OCI-LY7 (cell line): Measurements from ENCODE around the gene STAP2. TPM values are rescaled to one million over a fixed set of nuclear protein-coding genes. Genes with fewer than 3 reads are reported as not detected.

Experiments
- BruUV-seq: library from RNA; stranded (reverse); fragments of 400-500 nt; replicated peaks from 2 replicates; lab custom pipeline; 2021; lab: Mats Ljungman, UMichigan
- CTCF ChIA-PET: fragments of 300-600 bp; sonication (Branson Sonifier 250); formaldehyde crosslinking; loops from one replicate; lab custom pipeline; 2022; ENCODE audit warnings: antibody characterized with exemption; ENCODE audit not compliant: unreplicated experiment; lab: Charles Lee
- POLR2A ChIA-PET: fragments of 300-600 bp; sonication (Branson Sonifier 250); formaldehyde crosslinking; loops from one replicate; lab custom pipeline; 2022; ENCODE audit warnings: antibody characterized with exemption; lab: Charles Lee
- DNase-seq: peaks from one replicate; pipeline ENCODE4 v3.0.0-alpha.2; 2015; ENCODE audit warnings: low spot score
- H2AFZ ChIP-seq: fragments of 200-600 bp; sonication (generic), shearing (Covaris generic); 2 replicates; pipeline ENCODE4 v1.6.1; 2014; ENCODE audit warnings: mild to moderate bottlenecking, antibody characterized with exemption, low read length, moderate library complexity
- H3K27ac ChIP-seq: fragments of 200-600 bp; sonication (generic); 2 replicates; pipeline ENCODE4 v1.5.1; 2014; ENCODE audit warnings: mixed run types, low read depth, mild to moderate bottlenecking, moderate library complexity, low read length, inconsistent platforms; ENCODE audit not compliant: poor library complexity, severe bottlenecking
- H3K36me3 ChIP-seq: fragments of 200-600 bp; sonication (generic); 2 replicates; pipeline ENCODE4 v1.6.1; 2014; ENCODE audit warnings: mild to moderate bottlenecking, antibody characterized with exemption, low read length, moderate library complexity, mixed read lengths; ENCODE audit not compliant: insufficient read depth
- H3K4me1 ChIP-seq: fragments of 200-600 bp; sonication (generic); 2 replicates; pipeline ENCODE4 v1.5.1; 2014; ENCODE audit warnings: mild to moderate bottlenecking, low read length; ENCODE audit not compliant: insufficient read depth, poor library complexity, severe bottlenecking
- H3K4me2 ChIP-seq: fragments of 200-600 bp; sonication (generic); 2 replicates; pipeline ENCODE4 v1.6.1; 2014; ENCODE audit warnings: mild to moderate bottlenecking, low read length
- H3K4me3 ChIP-seq: fragments of 200-600 bp; sonication (generic); 2 replicates; pipeline ENCODE4 v1.5.1; 2014; ENCODE audit warnings: mild to moderate bottlenecking, low read depth, low read length; ENCODE audit not compliant: poor library complexity, severe bottlenecking
- H3K79me2 ChIP-seq: fragments of 200-600 bp; sonication (generic); 2 replicates; pipeline ENCODE4 v1.6.1; 2016; ENCODE audit warnings: low read depth, mild to moderate bottlenecking, low read length, moderate library complexity, mixed read lengths; ENCODE audit not compliant: insufficient read depth
- H3K9me2 ChIP-seq: fragments of 200-600 bp; sonication (generic); 2 replicates; pipeline ENCODE4 v1.6.1; 2016; ENCODE audit warnings: mild to moderate bottlenecking, low read length, mixed read lengths; ENCODE audit not compliant: insufficient read depth
- H3K9me3 ChIP-seq: fragments of 200-600 bp; sonication (generic); 2 replicates; pipeline ENCODE4 v1.6.1; 2014; ENCODE audit warnings: mild to moderate bottlenecking, mixed run types, low read length, mixed read lengths
- H4K20me1 ChIP-seq: fragments of 200-600 bp; sonication (generic); 2 replicates; pipeline ENCODE4 v1.6.1; 2014; ENCODE audit warnings: mild to moderate bottlenecking, antibody characterized with exemption, low read length, moderate library complexity, mixed read lengths; ENCODE audit not compliant: insufficient read depth
- EZH2phosphoT487 ChIP-seq: fragments of 200-600 bp; sonication (generic); IDR thresholded peaks from 2 replicates; pipeline ENCODE4 v1.6.1; 2018; ENCODE audit warnings: low read depth, borderline replicate concordance, mild to moderate bottlenecking, mixed run types, antibody characterized with exemption, low read length, moderate library complexity, mixed read lengths
- intact Hi-C: fragments of 100-400 bp; cut with micrococcal nuclease; formaldehyde crosslinking; loops from one replicate; pipeline ENCODE4 v1.10.0; 2022; ENCODE audit not compliant: unreplicated experiment
- total RNA-seq, 2 experiments: library from RNA; depleted of rRNA in 1 of 2; stranded (reverse); fragments of >200 nt in 1 of 2; shearing (Covaris generic) in 1 of 2; gene quantifications; 2 replicates each; pipeline ENCODE4 v1.2.3, GENCODE V29; 2014 to 2022
- TF ChIP-seq, protein P1 (sequence below): fragments of 200-600 bp; sonication (generic); conservative IDR thresholded peaks from 2 replicates; pipeline ENCODE4 v1.5.1; 2014; ENCODE audit warnings: mild to moderate bottlenecking, antibody characterized with exemption, low read length, moderate library complexity, mixed read lengths

The STAP2 gene
- total RNA-seq, 2 experiments from 2014 or later, result 1.2 to 1.3 TPM

DNA sequence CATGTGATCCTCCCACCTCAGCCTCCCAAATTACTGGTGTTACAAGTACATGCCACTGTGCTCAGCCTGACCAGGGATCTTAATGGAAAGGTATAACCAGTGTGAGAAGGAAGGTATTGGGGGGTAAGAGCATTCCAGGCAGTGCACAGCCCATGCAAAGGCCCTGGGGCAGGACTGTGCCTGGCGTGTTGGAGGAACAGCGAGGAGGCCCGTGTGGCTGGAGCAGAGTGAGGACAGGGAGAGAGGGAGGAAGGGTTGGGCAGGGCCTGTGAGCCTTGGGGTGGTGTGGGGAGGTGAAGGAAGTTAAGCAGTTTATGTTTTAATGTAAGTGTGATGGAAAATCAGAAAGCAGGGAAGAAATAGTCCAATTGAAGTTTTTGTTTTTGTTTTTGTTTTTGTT lies 38.0 kb downstream of the STAP2 start:
- TF ChIP-seq EZH2phosphoT487, result no peak
- TF ChIP-seq, protein P1, sequence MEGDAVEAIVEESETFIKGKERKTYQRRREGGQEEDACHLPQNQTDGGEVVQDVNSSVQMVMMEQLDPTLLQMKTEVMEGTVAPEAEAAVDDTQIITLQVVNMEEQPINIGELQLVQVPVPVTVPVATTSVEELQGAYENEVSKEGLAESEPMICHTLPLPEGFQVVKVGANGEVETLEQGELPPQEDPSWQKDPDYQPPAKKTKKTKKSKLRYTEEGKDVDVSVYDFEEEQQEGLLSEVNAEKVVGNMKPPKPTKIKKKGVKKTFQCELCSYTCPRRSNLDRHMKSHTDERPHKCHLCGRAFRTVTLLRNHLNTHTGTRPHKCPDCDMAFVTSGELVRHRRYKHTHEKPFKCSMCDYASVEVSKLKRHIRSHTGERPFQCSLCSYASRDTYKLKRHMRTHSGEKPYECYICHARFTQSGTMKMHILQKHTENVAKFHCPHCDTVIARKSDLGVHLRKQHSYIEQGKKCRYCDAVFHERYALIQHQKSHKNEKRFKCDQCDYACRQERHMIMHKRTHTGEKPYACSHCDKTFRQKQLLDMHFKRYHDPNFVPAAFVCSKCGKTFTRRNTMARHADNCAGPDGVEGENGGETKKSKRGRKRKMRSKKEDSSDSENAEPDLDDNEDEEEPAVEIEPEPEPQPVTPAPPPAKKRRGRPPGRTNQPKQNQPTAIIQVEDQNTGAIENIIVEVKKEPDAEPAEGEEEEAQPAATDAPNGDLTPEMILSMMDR, result no peak
- intact Hi-C loops, result no loop called here
- H2AFZ ChIP-seq, result no peak overlapping the region
- H3K9me3 ChIP-seq, result no peaks in the 10 kb centered on the region
- no peaks in the 10 kb centered on the region for H3K9me2 ChIP-seq
- DNase-seq, result no peak
- H4K20me1 ChIP-seq, result no peaks in the 10 kb centered on the region
- H3K4me2 ChIP-seq, result no peak overlapping the region
- peaks cover 13% of the 10 kb centered on the region for H3K4me1 ChIP-seq
- no peak overlapping the region for H3K27ac ChIP-seq
- H3K36me3 ChIP-seq, result no peaks in the 10 kb centered on the region
- H3K79me2 ChIP-seq, result no peaks in the 10 kb centered on the region
- BruUV-seq, result no TSS peak
- POLR2A ChIA-PET, result no interaction called here
- H3K4me3 ChIP-seq, result no peak overlapping the region
- CTCF ChIA-PET, result no interaction called here

DNA sequence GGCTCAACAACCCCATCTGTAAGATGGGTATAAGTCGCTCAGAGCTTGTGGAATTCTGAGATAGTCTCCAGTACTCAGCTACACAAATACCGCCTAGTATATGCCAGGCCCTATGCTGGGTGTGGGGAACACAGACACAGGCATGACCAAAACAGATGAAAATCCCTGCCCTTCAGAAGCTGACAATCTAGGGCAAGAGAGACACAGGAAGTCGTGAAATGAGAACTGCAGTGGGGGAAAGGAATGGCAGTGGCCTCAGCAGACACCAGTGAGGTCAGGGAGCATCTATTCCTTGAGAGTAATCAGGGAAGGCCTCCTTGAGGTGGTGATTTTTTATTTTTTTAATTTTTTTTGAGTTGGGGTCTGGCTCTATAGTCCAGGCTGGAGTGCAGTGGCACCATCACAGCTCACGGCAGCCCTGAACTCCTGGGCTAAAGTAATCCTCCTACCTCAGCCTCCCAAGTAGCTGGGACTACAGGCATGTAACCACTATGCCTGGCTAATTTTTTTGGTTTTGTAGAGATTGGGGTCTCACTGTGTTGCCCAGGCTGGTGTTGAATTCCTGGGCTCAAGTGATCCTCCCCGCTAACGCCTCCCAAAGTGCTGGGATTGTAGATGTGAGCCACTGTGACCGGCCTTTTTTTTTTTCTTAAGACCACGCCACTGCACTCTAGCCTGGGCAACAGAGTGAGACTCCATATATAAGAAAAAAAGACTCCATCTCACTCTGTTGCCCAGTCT lies 39.6 kb downstream of the STAP2 start:
- CTCF ChIA-PET, result no interaction called here
- no peak for TF ChIP-seq EZH2phosphoT487
- TF ChIP-seq, protein P1, result no peak
- POLR2A ChIA-PET, result no interaction called here
- H3K36me3 ChIP-seq, result no peaks in the 10 kb centered on the region
- H4K20me1 ChIP-seq, result no peaks in the 10 kb centered on the region
- H3K4me1 ChIP-seq, result peaks cover 13% of the 10 kb centered on the region
- no peaks in the 10 kb centered on the region for H3K9me2 ChIP-seq
- no peaks in the 10 kb centered on the region for H3K79me2 ChIP-seq
- DNase-seq, result no peak
- H3K4me3 ChIP-seq, result no peak overlapping the region
- no peaks in the 10 kb centered on the region for H3K9me3 ChIP-seq
- no peak overlapping the region for H3K27ac ChIP-seq
- H2AFZ ChIP-seq, result no peak overlapping the region
- intact Hi-C loops, result no loop called here
- no peak overlapping the region for H3K4me2 ChIP-seq
- no TSS peak for BruUV-seq
